SK-N-SH treated with all-trans-retinoic acid at 6 μM for 48 hours (cell line): Measurements from ENCODE around the gene USP5.
"Not testable (repeated sequence)": the region's sequence is repeated elsewhere in the genome, so short reads cannot be mapped to it uniquely, and the experiment has no call there.

Experiments used
- ATAC-seq: fragments of 200-7000 bp; cut with Tn5 transposase; 3 replicates; pipeline ENCODE4 v1.9.1; 2020; ENCODE audit warnings: mild to moderate bottlenecking, moderate library complexity
- ARNTL ChIP-seq: fragments of 450-650 bp; formaldehyde crosslinking; IDR thresholded peaks from 2 replicates; pipeline ENCODE4 v1.5.0; 2020; ENCODE audit warnings: low read depth, mild to moderate bottlenecking, moderate library complexity, borderline replicate concordance
- BACH2 ChIP-seq: fragments of 250-450 bp; sonication (Bioruptor Pico); IDR thresholded peaks from 2 replicates; pipeline ENCODE4 v1.9.0; 2021; ENCODE audit warnings: mild to moderate bottlenecking, borderline replicate concordance
- CREB5 ChIP-seq: fragments of 250-450 bp; sonication (Bioruptor Pico); IDR thresholded peaks from 2 replicates; pipeline ENCODE4 v1.5.1; 2020; ENCODE audit warnings: low read depth, mild to moderate bottlenecking, moderate library complexity
- CSDC2 ChIP-seq: fragments of 250-450 bp; sonication (Bioruptor Pico); IDR thresholded peaks from 2 replicates; pipeline ENCODE4 v1.5.0; 2020; ENCODE audit warnings: mild to moderate bottlenecking, moderate library complexity
- CSRNP3 ChIP-seq: fragments of 250-450 bp; sonication (Bioruptor Pico); IDR thresholded peaks from 2 replicates; pipeline ENCODE4 v1.5.1; 2021; ENCODE audit warnings: mild to moderate bottlenecking, moderate library complexity
- ESRRG ChIP-seq: fragments of 250-450 bp; sonication (Bioruptor Pico); IDR thresholded peaks from 2 replicates; pipeline ENCODE4 v1.6.1; 2021; ENCODE audit warnings: mild to moderate bottlenecking
- GLIS3 ChIP-seq: fragments of 250-450 bp; sonication (Bioruptor Pico); IDR thresholded peaks from 2 replicates; pipeline ENCODE4 v1.5.0; 2020; ENCODE audit warnings: mild to moderate bottlenecking, moderate library complexity
- PATZ1 ChIP-seq: fragments of 250-450 bp; sonication (Bioruptor Pico); IDR thresholded peaks from 2 replicates; pipeline ENCODE4 v1.8.0; 2020; ENCODE audit warnings: mild to moderate bottlenecking, moderate library complexity, borderline replicate concordance
- POU6F1 ChIP-seq: fragments of 250-450 bp; sonication (Bioruptor Pico); IDR thresholded peaks from 2 replicates; pipeline ENCODE4 v1.8.0; 2021; ENCODE audit warnings: low read depth, mild to moderate bottlenecking, moderate library complexity, borderline replicate concordance
- PPARA ChIP-seq: fragments of 250-450 bp; sonication (Bioruptor Pico); IDR thresholded peaks from 2 replicates; pipeline ENCODE4 v1.5.0; 2020; ENCODE audit warnings: mild to moderate bottlenecking, borderline replicate concordance
- RARB ChIP-seq: fragments of 250-450 bp; sonication (Bioruptor Pico); IDR thresholded peaks from 2 replicates; pipeline ENCODE4 v1.8.0; 2021; ENCODE audit warnings: mild to moderate bottlenecking, moderate library complexity
- SNAI2 ChIP-seq: fragments of 250-450 bp; sonication (Bioruptor Pico); IDR thresholded peaks from 2 replicates; pipeline ENCODE4 v1.5.0; 2020; ENCODE audit warnings: mild to moderate bottlenecking, moderate library complexity
- TCF4 ChIP-seq: fragments of 250-450 bp; sonication (Bioruptor Pico); IDR thresholded peaks from 2 replicates; pipeline ENCODE4 v1.8.0; 2021; ENCODE audit warnings: mild to moderate bottlenecking, moderate library complexity, borderline replicate concordance
- TOX ChIP-seq: fragments of 250-450 bp; sonication (Bioruptor Pico); IDR thresholded peaks from 2 replicates; pipeline ENCODE4 v1.8.0; 2021; ENCODE audit warnings: mild to moderate bottlenecking, moderate library complexity, borderline replicate concordance
- TSHZ2 ChIP-seq: fragments of 250-450 bp; sonication (Bioruptor Pico); IDR thresholded peaks from 2 replicates; pipeline ENCODE4 v1.5.0; 2020; ENCODE audit warnings: mild to moderate bottlenecking, moderate library complexity
- ZC3H10 ChIP-seq: fragments of 250-450 bp; sonication (Bioruptor Pico); IDR thresholded peaks from 2 replicates; pipeline ENCODE4 v1.5.1; 2021; ENCODE audit warnings: mild to moderate bottlenecking, moderate library complexity
- ZFP30 ChIP-seq: fragments of 450-650 bp; formaldehyde crosslinking; IDR thresholded peaks from 2 replicates; pipeline ENCODE4 v1.5.0; 2022; ENCODE audit warnings: mild to moderate bottlenecking, moderate library complexity
- ZNF565 ChIP-seq: fragments of 450-650 bp; formaldehyde crosslinking; conservative IDR thresholded peaks from 2 replicates; pipeline ENCODE4 v1.5.0; 2020; ENCODE audit warnings: low read depth, mild to moderate bottlenecking, moderate library complexity
- ZNF70 ChIP-seq: fragments of 450-650 bp; formaldehyde crosslinking; IDR thresholded peaks from 2 replicates; pipeline ENCODE4 v1.5.0; 2020; ENCODE audit warnings: mild to moderate bottlenecking, moderate library complexity
- ZNF8 ChIP-seq: fragments of 450-650 bp; formaldehyde crosslinking; IDR thresholded peaks from 2 replicates; pipeline ENCODE4 v1.5.0; 2020; ENCODE audit warnings: mild to moderate bottlenecking, moderate library complexity

Gene USP5

GRCh38 chr12:6863586-6864321 lies 11.8 kb downstream of the USP5 start (continued):
- TF ChIP-seq CREB5 (CRISPR knock-in tag): no peak
- TF ChIP-seq POU6F1: no peak
- TF ChIP-seq BACH2 (CRISPR knock-in tag): no peak
- no peak for TF ChIP-seq PPARA (CRISPR knock-in tag)
- no peak for TF ChIP-seq ARNTL (CRISPR knock-in tag)
- TF ChIP-seq TOX (CRISPR knock-in tag): no peak
- no peak for TF ChIP-seq CSDC2 (CRISPR knock-in tag)
- TF ChIP-seq ZNF8: no peak
- TF ChIP-seq SNAI2 (CRISPR knock-in tag): no peak
- TF ChIP-seq TCF4 (CRISPR knock-in tag): no peak

GRCh38 chr12:6865307-6865706 lies 13.4 kb downstream of the USP5 start:
- not testable (repeated sequence) for ATAC-seq

GRCh38 chr12:6866163-6866919 lies 14.4 kb downstream of the USP5 start:
- TF ChIP-seq ZC3H10 (no peak), ESRRG (CRISPR knock-in tag) (no peak), ZNF565 (CRISPR knock-in tag) (no peak), CSRNP3 (CRISPR knock-in tag) (no peak), PPARA (CRISPR knock-in tag) (no peak), ZNF70 (no peak), TCF4 (CRISPR knock-in tag) (no peak), POU6F1 (no peak), GLIS3 (CRISPR knock-in tag) (no peak), CSDC2 (CRISPR knock-in tag) (no peak), TSHZ2 (CRISPR knock-in tag) (no peak), ZFP30 (no peak), PATZ1 (no peak), RARB (CRISPR knock-in tag) (no peak)
- ATAC-seq: no peak
